Measurements from ENCODE around the gene GPC1.
"Not testable (repeated sequence)": the region's sequence is repeated elsewhere in the genome, so short reads cannot be mapped to it uniquely, and the experiment has no call there.

The GPC1 gene

DNA sequence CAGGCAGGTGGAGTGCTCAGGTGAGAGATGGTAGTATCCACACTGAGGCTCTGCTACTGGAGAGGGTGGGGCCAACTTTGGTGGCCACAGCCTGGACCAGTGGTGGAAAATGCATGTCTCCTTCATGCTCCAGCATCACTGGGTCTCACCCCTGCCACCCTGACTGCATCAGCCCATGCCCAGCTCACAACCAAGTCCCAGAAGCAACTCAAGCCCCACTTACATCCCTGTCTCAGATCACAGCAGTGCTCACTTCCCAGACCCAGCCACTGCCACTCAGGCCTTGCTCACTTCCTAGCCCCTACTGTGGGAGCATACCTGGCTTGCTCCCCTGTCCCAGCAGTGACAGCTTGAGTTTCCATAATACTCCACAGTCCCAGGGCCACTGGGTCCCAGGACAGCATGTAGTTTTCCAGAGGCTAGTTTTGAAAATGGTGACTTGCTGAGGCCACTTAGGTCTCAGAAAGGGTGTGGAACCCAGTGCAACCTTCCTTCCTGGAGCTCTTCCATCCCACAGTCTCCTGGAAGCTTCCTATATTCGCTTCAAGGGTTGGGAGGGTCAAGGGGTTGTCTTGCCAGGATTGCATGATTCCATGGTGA, 58.8 kb downstream of the GPC1 start:
- Histone ChIP-seq H3K27ac (ENCODE audit: low read length) (no peak overlapping the region), H4K20me1 (ENCODE audit: insufficient read depth, low read length) (no peaks in the 10 kb centered on the region), H3K9me3 (ENCODE audit: insufficient read depth, low read length) (no peaks in the 10 kb centered on the region), H3K4me1 (ENCODE audit: low read length) (no peaks in the 10 kb centered on the region), H3K79me2 (ENCODE audit: low read length) (no peaks in the 10 kb centered on the region), H3K36me3 (replicated peaks; ENCODE audit: low read depth, low read length) (peaks cover 15% of the 10 kb centered on the region), H3K4me2 (ENCODE audit: low read length) (no peak overlapping the region), H3K9ac (ENCODE audit: low read length) (no peak overlapping the region), H3K27me3 (ENCODE audit: low read depth, low read length) (no peaks in the 10 kb centered on the region), H2AFZ (ENCODE audit: low read depth, low read length) (no peak overlapping the region), H3K4me3 (ENCODE audit: low read length) (no peak overlapping the region)
- TF ChIP-seq EZH2phosphoT487 (IDR thresholded peaks at IDR 0.05; ENCODE audit: low read depth) (no peak), CTCF (IDR thresholded peaks at IDR 0.05; ENCODE audit: low read depth, low read length) (no peak)

- not testable (repeated sequence) for H3K27ac ChIP-seq (ENCODE audit: low read length); H3K9me3 ChIP-seq (ENCODE audit: insufficient read depth, low read length); H3K4me3 ChIP-seq (ENCODE audit: low read length); H3K4me2 ChIP-seq (ENCODE audit: low read length); H4K20me1 ChIP-seq (ENCODE audit: insufficient read depth, low read length); H3K79me2 ChIP-seq (ENCODE audit: low read length); H3K9ac ChIP-seq (ENCODE audit: low read length); H3K27me3 ChIP-seq (ENCODE audit: low read depth, low read length); H3K4me1 ChIP-seq (ENCODE audit: low read length); H2AFZ ChIP-seq (ENCODE audit: low read depth, low read length)
- H3K36me3 ChIP-seq (replicated peaks; ENCODE audit: low read depth, low read length): peaks cover 15% of the 10 kb centered on the region
Measured at GRCh38 chr2:240494942-240495341, 59.5 kb downstream of the GPC1 start.

- H3K4me2 ChIP-seq (ENCODE audit: low read length); H3K27ac ChIP-seq (ENCODE audit: low read length); H3K9ac ChIP-seq (ENCODE audit: low read length); H3K4me3 ChIP-seq (ENCODE audit: low read length); H3K4me1 ChIP-seq (ENCODE audit: low read length); H3K9me3 ChIP-seq (ENCODE audit: insufficient read depth, low read length); H3K27me3 ChIP-seq (ENCODE audit: low read depth, low read length); H2AFZ ChIP-seq (ENCODE audit: low read depth, low read length); H3K79me2 ChIP-seq (ENCODE audit: low read length); H4K20me1 ChIP-seq (ENCODE audit: insufficient read depth, low read length): not testable (repeated sequence)
- H3K36me3 ChIP-seq (replicated peaks; ENCODE audit: low read depth, low read length): peaks cover 15% of the 10 kb centered on the region
- peak; percentile 14; the same call in 1 of the 2 replicates for TF ChIP-seq CTCF (IDR thresholded peaks at IDR 0.05; ENCODE audit: low read depth, low read length)
Measured at GRCh38 chr2:240497082-240497481, 61.6 kb downstream of the GPC1 start.

GRCh38 chr2:240498171-240498957, 62.9 kb downstream of the GPC1 start:
- Histone ChIP-seq H3K9ac (ENCODE audit: low read length) (no peak overlapping the region), H3K27me3 (ENCODE audit: low read depth, low read length) (no peaks in the 10 kb centered on the region), H4K20me1 (ENCODE audit: insufficient read depth, low read length) (no peaks in the 10 kb centered on the region), H3K9me3 (ENCODE audit: insufficient read depth, low read length) (no peaks in the 10 kb centered on the region), H3K79me2 (ENCODE audit: low read length) (no peaks in the 10 kb centered on the region), H3K4me2 (ENCODE audit: low read length) (no peak overlapping the region), H3K36me3 (replicated peaks; ENCODE audit: low read depth, low read length) (peaks cover 15% of the 10 kb centered on the region), H3K4me3 (ENCODE audit: low read length) (no peak overlapping the region), H2AFZ (ENCODE audit: low read depth, low read length) (no peak overlapping the region), H3K4me1 (ENCODE audit: low read length) (no peaks in the 10 kb centered on the region), H3K27ac (ENCODE audit: low read length) (no peak overlapping the region)
- no peak for TF ChIP-seq EZH2phosphoT487 (IDR thresholded peaks at IDR 0.05; ENCODE audit: low read depth)
- TF ChIP-seq CTCF (IDR thresholded peaks at IDR 0.05; ENCODE audit: low read depth, low read length): no peak

Measured in OCI-LY3 (cell line).